GM19372 (cell line): Measurements from ENCODE around the gene KNSTRN.

ENCODE experiments used
- ATAC-seq: cut with Tn5 transposase; IDR thresholded peaks from one replicate; pipeline ENCODE4 v1.9.1; 2021; ENCODE audit warnings: mild to moderate bottlenecking, low read depth, moderate library complexity; ENCODE audit not compliant: unreplicated experiment

The KNSTRN gene

DNA sequence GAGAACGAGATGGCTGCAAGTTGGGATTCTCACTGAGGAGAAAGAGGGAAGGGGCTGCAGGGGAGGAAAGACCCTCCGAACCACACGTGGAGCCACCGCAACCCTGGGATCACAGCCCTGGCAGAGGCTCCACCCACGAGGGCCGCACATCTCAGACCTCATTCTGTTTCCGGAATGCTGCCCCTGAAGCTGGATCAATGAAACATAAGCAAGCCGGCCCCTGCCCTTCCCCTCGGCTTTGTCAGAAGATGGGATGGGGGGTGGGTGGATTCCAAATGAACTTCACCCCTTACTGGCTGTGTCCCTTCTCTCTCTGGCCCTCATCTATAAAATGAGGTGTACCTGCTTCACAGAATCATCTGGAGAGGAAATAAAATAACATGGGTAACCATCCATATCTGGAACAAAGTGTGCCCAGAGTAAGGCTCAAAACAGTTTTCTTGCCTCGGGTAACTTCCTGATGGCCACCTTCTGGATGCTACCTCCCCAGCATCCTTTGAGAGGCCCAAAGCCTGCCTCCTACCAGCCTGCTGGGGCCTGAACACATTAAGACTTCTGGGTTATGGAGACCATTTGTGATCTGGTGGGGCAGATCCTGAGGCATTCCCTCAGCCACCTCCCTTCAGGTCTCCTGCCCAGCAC lies 37.2 kb upstream of the KNSTRN start:
- ATAC-seq: no peak

DNA sequence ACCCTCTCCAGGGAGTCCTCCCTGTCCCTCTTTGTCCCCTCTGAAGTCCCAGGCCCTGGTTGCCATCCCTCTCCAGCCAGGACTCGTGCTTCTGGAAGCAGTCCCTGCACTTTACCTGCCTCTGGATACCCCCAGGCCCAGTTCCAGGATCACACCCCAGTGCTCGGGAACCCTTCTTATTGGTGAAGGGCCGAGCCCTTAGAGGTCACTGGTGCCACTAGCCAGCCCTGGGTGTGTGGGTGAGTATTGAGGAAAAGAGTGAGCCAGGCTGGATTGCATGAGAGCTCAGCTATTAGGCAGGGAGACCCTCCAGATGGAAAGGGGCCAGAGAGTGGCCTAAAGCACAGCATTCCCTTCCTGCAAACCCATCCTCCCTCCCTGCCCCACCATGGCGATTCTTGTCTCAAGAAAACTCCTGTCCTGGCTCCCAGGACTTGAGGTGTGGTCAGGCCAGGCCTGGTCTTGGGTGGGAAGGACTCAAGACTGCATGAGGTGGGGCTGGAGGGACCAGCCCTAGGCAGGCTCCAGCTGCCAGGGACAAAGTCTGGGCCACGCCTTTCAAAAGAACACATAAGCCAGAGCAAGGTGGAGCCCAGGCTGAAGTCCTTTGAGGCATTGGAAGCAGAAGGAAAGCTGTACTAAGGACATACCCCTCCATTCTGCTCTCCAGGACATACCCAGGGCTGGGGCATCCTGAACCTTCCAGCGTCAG lies 36.5 kb upstream of the KNSTRN start:
- ATAC-seq: no peak

DNA sequence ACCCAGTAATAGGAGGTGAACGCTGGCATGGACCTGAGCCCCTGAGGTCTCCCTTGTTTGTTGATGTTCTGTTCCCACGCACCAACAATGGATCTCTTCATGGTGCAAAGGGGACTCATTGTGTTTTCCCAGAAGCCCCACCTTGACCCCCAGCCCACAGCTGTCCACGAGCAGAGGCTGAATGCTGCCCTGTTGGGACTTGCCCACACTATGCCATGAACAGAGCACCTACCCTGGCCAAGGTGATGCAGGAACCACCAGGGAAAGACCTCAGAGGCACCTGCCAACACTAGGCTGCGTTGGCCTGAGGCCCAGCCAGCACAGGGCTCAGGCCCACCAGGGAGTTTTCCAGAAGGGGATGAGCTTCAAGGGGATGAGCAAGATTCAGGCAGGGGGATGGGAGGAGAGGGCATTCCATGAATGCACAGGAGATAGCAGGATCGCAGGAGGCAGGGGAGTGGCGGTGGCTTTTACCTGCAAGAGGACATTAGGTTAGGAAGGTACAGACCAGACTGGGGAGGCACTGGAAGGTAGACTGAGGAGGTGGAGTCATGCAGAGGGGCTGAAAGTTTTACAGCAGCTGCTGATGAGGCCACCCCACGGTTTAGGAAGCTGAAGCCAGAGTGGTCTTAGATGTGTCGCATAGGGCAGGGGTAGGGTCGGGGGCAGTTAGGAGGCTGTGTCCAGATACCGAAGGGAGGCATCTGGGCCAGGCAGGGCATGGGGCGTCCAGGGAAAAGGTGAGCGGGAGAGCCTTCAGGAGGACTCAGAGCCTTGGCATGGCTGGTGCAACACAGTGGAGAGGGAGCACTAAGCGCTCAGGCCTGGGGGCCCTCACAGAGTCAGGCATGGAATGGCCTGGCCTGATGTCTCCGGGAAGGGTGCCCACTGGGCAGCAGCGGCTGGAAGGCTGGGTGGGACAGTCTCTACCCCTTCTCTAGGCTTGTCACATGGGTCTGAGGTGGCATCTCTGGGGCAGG lies 35.7 kb upstream of the KNSTRN start:
- ATAC-seq: no peak

DNA sequence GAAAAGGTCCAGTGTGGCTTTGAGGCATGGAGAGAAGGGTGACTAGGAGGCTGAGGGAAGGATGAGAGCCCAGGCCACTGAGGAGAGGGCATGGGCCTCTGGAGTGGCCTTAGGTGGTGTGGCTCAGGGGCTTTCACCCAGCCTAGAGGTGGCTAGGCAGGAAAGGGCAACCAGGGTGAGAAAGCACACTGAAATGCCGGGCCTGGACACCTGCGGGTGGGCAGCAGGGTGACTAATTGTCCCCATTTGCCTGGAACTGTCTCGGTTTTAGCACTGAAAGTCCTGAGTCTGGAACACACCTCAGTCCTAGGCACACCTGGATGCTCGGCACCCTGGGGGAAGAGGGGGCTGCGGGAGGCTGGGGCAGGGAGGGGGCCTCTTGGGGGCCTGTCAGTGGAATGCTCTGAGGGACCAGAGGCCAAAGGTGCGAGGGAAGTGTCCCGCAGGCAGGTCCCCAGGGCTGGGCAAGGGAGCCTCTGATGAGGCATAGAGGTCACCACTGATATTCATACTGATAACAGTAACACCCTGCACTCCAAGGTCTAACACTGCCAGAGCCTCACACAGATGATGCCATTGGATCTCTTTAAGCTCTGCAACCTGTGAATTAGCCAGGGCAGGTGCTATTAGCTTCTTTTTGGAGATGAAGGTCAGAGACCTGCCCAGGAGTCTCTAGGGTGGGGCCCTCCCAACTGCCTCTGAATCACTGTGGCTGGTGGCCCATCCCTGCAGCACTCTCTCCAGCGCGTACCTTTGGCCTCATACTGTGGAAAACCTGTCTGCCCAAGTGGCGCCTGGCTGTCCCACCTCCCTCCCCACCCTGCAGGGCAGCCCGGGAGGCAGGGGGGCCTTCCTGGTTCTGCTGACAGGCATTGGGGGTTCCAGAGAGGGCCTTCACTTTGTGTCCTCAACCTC lies 34.7 kb upstream of the KNSTRN start:
- ATAC-seq: no peak

DNA sequence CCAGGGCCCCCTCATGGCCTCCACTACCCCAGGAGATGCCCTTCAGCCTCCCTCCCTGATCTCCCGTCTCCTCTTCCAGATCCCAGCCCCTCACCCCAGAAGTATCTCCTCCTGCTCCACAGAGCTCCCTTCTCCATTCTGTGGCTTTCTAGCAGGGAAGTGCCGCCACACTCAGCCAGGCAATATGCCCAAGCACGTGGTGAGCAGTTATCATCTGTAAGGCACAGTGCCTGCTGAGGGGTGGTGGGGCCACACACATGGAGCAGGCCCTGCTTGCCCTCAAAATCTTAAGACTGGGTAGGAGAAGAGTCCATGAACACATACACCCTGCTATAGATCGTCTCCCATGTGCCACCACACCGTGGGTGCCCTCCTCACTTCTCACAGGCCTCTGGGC lies 34.0 kb upstream of the KNSTRN start:
- ATAC-seq: no peak

DNA sequence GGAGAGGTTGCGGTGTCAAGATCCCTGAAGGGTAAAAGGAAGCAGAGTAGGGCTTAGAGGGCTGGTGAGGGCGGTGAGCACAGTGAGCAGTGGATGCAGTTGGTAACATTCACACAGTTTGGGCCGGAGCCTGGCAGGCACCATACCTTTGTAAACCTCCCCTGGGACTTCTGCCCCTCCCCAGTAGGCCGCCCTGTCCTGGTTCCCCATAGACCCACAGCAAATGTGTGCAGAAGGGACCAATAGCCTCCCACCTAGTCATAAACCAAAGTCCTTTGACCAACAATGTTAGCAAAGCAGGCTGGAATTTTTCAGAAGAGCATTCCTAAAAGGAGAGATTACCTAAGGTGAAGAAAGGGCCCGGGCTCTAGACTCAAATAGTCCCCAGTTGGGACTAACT lies 33.4 kb upstream of the KNSTRN start:
- no peak for ATAC-seq

DNA sequence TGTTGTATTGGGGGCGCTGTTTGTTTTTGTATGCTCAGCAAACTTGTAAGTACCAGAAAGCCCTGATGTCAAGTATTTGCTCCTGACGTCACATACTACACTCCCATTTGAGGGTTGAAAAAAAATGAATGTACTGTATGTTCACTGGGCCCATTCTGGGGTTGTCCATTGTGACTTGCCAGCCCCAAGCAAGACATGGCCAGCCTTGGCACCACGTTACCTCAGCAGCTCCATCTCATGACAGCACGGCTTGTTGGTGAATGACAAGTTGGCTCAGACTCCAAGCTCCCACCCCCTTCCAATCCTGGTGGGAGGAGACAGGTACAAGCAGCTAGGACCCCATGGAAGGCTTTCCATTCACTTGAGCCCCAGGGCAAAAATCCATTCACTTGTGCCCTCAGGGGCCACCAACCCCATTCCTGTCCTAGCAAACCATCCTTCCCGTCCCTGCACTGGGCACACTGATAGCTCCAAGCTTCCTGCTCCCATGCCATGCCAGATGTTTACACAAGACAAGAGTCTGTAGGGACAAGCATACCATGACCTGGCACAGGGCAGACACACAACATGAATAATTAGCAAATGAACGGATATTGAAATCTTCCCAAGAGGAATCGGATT lies 30.1 kb upstream of the KNSTRN start:
- ATAC-seq: no peak

DNA sequence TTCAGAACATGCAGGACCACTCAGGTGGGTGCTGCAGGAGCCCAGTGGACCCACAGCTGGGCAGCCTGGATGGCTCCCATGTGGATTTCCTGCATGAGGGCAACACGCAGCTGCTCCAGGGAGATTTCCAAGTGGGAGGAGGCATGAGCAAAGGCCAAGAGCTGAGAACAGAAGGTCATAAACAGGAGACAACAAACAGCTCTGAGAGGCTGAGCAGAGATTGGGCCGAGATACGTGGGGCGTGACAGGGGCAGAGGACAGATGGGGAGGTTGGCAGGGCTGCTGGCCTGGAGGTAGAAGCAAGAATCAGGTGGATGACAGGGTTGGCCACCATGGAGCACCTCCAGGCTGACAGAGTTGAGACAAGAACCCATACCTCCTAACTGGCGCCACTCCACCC lies 28.8 kb upstream of the KNSTRN start:
- no peak for ATAC-seq

DNA sequence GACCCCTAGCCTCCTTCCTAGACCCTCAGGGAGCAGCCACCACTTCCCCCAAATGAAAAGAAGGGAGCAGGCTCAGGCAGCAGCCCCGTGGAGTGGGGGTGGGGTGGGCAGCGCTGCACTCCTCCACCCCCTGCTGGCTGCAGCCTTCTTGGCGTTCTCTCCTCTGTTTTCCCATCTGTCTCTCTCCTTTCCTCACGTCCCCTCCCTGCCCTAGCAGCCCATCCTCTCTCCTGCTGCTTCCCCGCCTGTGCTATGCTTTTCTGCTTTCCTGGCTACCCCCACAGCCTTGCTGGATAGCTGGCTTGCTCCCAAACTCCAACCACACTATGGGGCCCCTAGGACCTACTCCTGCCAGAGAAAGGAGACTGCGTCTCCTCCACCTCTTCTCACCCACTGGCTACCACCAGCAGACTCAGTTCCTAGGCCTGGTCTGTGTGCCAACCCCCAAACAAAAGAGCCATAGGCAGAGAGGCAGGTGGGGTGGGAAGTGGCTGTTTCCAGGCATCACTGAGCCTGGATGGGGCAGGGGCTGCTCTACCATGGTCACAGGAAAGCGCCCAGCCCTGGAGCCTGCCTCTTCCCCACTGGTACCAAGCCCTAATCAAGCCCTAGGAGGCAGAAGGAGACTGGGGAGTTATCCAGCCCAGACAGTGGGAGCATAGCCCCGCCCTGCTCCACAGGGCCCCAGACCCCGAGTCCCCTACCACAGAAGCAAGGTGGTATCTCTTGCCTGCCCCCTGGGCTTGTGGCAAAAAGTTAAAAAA lies 27.9 kb upstream of the KNSTRN start:
- no peak for ATAC-seq

DNA sequence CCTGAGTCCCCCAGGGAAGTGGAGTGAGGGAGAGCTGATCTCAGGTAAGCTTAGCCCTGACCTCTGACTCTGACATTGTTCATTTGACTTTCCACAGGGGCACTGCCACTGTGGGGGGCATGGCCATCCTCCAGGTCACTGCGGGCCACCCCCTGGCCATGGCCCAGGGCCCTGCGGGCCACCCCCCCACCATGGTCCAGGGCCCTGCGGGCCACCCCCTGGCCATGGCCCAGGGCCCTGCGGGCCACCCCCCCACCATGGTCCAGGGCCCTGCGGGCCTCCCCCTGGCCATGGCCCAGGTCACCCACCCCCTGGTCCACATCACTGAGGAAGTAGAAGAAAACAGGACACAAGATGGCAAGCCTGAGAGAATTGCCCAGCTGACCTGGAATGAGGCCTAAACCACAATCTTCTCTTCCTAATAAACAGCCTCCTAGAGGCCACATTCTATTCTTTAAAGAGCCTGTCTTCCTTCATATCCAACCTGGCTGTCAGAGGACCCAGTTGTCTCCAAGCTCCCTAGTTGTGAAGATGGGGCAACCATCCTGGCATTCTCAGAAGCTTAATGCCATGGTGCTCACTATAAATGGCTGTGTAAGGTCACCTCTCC lies 26.4 kb upstream of the KNSTRN start:
- ATAC-seq: no peak

DNA sequence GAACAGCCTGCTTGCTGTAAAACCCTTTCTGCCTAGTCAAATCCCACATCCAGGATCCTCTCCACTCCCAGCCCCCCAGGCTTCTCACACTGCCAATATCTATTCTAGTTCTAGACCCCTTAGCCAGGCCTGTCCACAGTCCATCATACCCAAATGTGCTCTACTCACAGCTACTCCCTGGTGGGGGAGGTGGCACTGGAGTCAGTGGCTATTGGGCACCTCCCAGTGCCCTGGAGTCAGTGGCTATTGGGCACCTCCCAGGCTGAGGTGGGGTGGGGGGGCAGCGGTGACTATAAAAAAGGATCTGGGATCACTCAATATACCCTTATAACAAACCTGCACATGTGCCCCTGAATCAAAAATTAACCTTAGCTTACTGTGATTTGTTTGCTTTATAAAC lies 25.3 kb upstream of the KNSTRN start:
- no peak for ATAC-seq

DNA sequence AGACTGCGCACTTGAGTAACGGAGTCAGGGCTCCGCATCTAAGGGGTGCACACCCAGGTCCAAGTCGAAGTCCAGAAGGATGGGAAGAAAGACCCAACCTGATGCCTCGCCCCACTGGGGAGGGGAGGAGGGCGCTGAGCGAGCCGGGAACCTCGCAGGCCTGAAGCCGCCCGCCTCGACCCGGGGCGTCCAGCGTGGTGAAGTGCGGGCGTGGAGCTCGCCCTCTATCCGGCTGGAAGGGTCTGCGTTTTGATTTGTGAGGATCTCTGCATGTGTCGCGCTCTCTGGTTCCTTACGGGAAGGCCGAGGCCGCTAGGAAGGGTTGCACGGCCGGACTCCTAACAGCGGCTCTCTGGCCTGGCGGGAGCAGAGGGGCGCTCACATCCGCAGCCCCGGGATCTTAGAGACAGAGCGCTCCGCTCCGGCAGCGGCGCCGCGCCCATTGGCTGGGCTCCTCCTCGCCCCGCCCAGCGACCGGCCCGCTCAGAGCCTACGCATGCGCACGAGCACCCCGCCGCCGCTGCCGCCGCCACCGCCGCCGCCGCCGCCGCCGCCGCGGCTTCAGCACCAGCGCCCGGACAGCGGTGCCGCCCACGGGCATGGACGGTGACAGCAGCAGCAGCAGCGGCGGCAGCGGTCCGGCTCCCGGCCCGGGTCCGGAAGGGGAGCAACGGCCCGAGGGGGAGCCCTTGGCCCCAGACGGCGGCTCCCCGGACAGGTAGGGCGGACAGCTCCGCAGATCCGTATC lies 24.6 kb upstream of the KNSTRN start, which contains the start of gene DISP2:
Gene DISP2, plus strand, starts transcription at position 497 of the 748 bp plus-strand sequence. Its CDS starts 103 bp downstream, at position 600.
- ATAC-seq: peak; percentile 89

DNA sequence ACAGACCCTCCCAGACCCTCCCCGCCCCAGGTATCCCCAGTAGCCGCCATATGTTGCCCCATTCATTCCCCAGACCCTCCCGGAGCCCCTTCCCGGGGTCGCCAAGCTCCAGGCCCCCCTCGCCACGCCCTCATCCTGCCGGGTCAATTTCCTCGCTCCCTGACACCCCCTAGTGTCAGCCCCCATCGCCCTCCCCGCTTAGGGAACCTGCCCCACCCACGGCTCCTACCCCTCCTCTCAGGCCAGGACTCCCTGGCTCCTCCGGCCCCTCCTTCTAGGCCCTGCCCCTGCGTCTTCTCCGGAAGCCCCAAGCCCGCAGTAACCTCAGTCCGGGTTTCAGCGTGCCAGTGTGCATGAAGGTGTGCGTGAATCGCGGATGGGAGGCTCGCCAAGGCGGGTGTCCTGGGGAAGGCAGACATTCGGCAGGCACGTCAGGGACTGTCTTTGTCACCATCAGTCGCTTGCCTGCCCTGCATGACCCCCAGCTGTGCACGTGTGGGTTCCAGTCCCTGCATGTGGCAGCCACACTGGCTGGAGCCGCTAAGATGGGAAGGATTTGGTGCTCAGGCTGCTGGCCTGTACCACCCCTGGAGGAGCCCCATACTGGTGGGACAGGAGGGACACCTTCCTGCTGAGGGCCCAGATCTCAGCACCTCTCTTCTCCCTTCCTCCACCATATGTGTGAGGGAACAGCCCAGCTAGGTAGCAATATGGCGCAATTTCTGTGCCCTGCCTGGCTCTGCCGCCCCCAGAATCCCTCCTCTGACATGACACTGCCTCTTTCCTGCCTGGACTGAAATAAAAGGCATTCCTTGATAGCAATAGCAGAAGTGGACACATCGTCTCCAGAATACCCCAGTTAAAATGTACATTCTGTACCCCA lies 23.8 kb upstream of the KNSTRN start:
- no peak for ATAC-seq

DNA sequence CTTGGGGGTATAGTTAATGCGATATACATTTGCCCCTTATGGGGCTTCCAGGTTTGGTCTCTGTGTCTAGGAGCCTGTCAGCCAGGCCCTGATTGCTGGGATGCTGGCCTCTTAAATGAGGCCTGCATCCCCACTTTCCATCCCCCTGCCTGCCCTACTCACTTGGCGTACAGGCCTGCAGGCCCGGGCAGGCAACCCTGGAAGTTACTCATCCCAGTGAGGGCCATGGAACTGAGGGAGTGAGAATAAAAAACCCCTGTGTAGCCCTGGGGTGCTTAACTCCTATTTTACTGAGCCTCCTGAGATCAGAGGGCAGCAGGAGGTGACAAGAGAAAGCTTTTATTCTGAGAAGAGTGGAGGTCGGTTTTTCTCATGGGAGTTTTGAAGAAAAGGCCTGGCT lies 22.5 kb upstream of the KNSTRN start:
- ATAC-seq: no peak

DNA sequence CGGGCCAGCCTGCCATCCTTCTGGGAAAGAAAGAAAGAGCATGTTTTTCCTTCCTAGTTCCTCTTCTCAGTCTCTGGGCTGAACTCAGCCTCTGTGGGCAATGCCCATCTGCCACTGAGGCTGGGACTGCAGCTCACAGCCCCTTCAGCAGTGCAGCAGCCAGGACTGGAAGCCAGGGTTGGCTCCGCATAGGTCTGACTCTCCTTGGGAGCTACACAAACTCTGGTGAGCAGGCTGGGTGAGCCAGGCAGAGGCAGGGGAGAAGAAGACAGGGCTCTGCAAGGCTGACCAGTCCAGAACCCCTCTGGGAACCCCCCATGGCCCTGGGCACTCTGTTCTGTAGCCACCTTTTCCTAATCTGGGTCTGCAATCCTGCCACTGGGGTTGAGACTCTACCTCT lies 20.9 kb upstream of the KNSTRN start:
- no peak for ATAC-seq

DNA sequence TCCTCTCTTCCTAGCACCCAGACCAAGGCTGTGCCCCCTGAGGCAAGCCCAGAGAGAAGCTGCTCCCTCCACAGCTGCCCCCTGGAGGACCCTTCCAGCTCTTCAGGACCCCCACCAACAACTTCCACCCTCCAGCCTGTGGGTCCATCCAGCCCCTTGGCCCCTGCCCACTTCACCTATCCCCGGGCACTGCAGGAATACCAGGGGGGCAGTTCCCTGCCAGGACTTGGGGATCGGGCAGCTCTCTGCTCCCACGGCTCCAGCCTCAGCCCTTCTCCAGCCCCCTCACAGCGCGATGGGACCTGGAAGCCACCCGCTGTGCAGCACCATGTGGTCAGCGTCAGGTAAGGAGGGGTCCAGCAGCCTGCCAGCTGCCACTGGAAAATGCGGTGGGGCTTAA lies 18.9 kb upstream of the KNSTRN start:
- no peak for ATAC-seq

DNA sequence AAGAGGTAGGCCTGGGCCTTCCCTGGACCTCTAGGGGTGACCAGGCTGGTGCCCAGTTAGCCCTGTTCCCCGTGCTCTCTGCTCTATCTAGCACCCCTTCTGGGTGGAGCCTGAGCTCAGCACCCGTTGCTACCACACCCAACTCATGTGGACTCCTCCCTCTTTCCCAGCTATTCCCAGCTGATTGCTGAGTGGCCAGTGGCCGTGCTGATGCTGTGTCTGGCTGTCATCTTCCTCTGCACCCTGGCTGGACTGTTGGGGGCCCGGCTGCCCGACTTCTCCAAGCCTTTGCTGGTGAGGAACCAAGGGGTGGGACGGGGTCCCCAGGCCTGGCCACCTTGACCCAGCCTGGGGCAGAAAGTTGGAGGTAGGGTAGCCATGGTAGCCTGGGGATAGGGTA lies 18.3 kb upstream of the KNSTRN start:
- ATAC-seq: no peak
